Esophagus mucosa (tissue), 1 donor: ENCODE measurements around the gene DPY19L2. TPM values are rescaled to one million over a fixed set of nuclear protein-coding genes. Genes with fewer than 3 reads are reported as not detected.
"Not testable (repeated sequence)": the region's sequence is repeated elsewhere in the genome, so short reads cannot be mapped to it uniquely, and the experiment has no call there.

Experiments used
- ATAC-seq: fragments of 200-7000 bp; cut with Tn5 transposase; one replicate; pipeline ENCODE4 v1.9.1; 2020
- total RNA-seq: library from RNA; stranded (reverse); gene quantifications from one replicate; pipeline ENCODE4 v1.2.4, GENCODE V29; 2023
- donor health status: DM: yes; HTN: yes; CAD: no.

Gene DPY19L2
- total RNA-seq, 1 donor from 2014 or later = 0.80 TPM

DNA sequence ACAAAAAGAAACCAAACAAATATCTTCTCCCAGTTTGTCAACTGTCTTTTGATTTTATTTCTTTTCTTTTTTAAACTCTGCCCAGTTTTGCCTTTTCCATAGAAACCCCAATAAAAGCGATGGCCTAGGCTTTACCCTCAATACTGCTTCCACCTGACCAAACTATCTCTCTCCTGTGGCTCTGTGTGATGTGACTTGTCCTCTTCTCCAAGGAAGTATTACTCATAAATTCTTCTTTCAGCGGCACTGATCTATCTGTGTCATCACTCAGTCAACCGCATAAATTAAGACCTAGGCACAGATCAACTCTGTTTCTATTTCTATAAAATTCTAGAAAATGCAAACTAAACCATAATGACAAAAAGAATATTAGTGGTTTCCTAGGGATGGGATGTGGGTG is 9.8 kb downstream of the DPY19L2 start:
- not testable (repeated sequence) for ATAC-seq

DNA sequence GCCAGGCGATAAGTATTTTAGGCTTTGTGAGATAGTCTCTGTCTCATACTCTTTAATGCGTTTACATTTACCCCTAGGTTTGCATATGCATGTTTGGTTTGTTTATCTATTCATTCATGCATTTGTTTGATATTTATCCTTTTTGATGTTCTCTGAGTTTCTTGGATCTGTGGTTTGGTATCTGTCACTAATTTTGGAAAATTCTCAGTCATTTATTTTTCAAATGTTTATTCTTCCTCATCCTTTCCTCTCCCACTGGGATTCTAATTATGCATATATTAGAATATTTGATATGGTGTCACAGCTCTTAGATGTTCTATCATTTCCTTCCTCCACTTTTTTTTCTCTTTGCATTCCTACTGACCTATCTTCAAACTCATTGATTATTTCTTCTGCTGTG is 11.9 kb downstream of the DPY19L2 start:
- not testable (repeated sequence) for ATAC-seq

DNA sequence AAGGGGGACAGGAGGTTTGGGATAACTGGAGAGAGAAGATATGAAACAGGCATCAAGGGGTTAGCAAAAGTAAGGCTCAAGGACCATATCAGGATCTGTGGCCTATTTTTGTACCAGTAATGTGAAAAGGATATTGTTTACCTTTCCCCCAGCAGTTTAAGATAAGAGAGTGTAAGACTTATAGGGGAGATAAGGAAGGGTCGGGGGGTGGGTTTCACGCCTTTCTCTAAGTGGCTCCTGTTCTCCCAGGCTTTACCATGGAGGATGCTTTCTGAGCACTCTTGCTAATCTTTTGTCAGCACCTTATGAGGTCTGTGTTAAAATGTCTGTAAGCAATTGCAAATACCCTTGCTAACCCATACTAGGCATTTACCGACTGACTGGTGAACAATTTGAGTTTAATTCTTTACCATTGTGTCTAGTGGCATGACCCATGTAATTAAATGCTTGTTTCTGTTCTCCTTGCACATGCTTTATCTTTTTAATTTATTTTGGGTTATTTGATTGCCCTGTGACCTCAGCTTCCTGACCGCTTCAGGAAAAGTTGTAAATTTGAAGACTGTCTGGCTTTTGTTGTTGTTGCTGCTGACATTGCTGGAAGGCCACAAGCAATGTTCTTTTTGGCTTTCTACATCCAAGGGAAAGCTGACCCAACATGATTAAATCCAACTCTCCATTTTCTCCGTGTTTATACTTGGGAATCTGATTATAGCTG is 12.6 kb downstream of the DPY19L2 start:
- ATAC-seq = not testable (repeated sequence)

DNA sequence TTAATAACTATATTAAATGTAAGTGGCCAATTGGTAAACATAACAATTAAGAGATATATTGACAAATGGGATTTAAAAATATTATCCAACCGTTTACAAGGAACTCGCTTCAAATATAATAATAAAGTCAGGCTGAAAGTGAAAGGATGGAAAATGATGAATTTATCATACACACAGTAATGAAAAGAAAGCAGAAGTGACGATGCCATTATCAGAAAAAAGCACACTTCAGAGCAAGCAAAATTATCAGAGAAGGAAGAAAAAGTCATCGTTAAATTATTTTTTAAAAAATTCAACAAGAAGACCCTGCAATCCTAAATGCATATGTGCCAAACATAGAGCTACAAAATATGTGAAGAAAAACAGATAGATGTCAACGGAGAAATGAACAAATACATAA is 13.8 kb downstream of the DPY19L2 start:
- ATAC-seq = not testable (repeated sequence)

DNA sequence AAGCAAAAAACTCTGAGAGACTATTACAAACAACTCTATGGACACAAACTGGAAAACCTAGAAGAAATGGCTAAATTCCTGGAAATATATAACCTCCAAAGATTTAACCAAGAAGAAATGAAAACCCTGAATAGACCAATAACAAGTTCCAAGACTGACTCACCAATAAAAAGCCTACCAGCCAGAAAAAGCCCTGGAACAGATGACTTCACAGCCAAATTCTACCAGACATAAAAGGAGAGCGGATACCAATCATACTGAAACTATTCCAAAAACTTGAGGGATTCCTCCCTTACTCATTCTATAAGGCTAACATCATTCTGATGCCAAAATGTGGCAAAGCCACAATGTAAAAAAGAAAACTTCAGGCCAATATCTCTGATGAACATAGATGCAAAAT is 18.8 kb downstream of the DPY19L2 start:
- ATAC-seq = not testable (repeated sequence)

DNA sequence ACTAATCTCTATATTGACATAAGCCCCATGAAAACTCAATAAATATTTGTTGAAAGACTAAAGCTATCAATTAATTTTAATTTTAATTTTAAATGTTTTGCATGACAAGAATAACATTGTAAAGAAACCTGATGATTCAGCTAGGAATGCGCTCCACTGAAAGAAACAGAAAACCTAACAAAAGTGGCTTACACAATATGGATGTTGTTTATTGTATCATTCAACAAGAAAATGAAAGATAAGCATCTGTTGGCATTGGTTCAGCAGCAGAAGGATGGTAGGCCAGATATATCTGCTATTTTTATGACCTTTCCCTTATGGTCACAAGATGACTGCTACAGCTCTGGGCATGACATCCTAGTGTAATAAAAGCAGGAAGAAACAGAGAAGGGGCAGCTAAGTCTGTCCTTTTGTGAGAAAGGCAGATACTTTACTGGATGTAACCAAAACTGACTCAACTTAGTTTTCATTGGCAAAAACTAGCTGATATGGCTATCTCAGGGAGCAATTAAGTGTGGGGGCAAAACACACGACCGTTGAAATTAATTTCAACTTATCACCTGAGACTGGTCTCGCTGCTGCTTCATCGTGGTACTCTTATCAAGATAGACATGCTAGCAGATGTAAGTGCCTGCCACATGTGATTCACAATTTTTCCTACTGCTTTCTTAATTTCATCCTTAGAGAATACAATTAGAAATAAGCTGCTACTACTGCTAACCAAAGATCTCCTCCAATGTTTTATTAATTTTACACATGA is 24.7 kb downstream of the DPY19L2 start:
- ATAC-seq = not testable (repeated sequence)

DNA sequence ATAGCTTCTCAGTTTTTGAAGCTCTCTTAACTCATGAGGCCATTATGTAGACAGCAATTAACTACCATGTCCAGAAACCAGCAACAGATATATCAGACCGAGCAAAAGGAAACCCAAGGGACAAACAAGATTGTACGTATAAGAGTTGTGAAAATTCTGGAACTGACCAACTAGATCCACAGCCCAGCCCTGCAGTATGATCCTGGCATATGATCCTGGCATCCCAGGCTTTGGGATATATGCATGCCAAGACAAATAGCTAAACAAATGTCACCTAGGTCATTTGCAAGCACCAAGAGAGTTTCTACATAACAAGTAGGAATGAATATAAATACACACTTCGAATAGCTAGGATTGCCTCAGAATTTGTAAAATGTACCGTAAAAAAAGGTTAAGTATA is 44.0 kb downstream of the DPY19L2 start:
- not testable (repeated sequence) for ATAC-seq

DNA sequence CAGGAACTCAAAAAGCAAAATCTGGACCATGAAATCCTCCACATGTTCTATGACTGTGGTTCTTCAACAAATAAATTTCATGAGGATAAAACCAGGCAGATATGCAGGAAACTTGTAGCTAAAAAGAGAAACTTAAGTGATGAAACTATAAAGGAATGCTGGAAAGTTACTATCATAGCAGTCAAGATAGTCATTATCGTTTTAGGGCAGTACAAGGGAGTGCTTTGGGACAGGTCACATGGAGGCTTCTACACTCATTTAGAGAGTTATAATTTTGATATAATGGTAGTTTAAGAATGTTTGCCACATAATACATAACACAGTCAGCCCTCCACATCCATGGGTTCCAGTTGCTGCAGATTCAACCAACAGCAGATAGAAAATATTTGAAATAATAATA is 52.7 kb downstream of the DPY19L2 start:
- not testable (repeated sequence) for ATAC-seq

DNA sequence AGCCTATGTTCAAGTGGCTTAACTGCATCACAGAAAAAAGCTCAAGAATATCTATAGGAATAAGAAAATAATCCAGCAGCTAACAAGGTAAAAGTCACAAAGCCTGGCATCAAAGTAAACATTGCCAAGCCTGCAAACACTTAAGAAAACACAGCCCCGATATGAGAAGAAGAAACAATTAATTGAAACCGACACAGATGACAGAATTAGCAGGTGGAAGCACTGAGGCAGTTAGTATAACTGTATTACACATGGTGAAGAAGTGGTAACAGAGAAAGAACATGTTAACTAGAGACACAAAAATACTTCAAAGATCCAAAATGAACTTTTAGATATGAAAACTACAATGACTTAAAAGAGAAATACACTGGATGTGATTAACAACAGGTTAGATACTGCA is 57.0 kb downstream of the DPY19L2 start:
- ATAC-seq = not testable (repeated sequence)

DNA sequence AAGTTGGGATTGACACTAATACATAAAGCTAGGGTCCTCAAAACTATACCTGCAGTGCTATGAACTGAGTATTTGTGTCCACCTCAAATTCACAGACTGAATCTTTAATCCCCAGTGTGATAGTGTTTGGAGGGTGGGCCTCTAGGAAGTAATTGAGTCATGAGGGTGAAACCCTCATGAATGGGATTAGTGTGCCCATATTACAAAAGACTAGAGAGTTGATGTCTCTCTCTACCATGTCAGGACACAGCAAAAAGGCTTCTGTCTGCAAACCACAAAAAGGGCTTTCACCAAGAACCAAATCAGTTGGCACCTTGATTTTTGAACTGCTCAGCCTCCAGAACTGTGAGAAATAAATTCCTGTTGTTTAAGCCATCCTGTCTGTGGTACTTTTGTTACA is 59.0 kb downstream of the DPY19L2 start:
- not testable (repeated sequence) for ATAC-seq

DNA sequence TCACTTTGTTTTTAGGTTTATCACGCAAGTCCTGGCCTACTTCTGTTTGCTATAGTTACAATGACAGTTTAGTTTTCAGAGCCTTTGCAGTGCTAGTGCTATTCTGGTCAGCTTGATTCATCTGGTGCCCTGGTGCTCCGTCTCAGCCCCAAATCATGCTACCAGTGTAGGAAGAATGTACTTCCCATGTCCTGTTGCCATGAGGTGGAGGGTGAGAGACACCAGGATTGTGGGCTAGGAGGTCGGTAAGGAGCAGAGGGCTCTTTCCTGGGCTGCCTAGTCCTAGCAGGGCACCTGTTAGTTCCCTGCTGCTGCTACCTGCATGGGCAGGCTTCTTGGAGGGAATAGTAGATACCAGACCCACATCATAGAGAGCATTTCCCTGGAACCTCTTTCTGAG is 63.3 kb downstream of the DPY19L2 start:
- not testable (repeated sequence) for ATAC-seq

DNA sequence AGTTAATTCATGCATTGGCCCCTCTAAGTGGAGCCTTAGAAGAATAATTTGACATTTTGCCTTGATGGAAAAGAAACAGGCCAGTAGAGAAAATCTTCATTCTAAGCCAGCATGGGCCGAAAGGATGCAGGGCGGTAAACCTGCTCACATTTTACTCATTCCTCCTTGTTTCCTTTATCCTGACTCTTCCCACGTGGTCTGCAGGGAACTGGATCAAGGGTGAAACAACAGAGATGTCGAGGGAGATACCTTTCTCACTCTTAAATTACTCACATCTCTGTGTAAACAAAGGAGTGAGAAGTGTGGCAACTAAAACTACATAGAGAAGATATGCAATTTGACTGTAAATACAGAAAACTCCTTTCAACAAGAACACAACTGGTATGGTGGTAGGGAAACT is 73.5 kb downstream of the DPY19L2 start:
- not testable (repeated sequence) for ATAC-seq

DNA sequence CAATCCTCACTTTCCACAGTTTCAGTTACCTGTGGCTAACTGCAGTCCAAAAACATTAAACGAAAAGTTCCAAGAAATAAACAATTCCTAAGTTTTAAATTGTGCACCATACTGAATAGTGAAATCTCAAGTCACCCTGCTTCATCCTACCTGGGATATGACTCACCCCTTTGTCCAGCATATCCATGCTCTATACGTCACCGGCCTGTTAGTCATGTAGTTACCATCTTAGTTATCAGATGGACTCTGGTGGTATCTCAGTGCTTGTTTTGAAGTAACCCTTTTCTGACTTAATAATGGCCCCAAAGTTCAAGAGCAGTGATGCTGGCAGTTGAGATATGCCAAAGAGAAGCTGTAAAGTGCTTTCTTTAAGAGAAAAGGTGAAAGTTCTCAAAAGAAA is 83.9 kb downstream of the DPY19L2 start:
- not testable (repeated sequence) for ATAC-seq

DNA sequence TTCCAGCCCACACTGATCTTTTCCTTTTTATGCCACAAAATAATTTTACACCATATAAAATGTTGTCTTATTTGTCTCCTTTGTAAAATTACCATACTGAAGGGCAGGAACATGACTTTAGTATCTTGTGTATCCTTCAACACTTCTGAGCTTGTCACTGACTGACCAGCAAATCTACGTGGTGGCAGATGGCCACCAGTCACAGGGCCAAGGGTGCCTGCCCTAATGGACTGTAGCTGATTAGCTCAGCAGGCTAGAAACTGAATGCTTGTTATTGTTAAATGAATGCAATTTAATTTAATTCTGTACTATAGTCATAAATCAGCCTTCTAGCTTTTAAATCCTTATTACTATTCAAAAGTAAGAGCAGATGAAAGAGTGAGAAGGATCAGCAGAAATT is 85.0 kb downstream of the DPY19L2 start:
- not testable (repeated sequence) for ATAC-seq

DNA sequence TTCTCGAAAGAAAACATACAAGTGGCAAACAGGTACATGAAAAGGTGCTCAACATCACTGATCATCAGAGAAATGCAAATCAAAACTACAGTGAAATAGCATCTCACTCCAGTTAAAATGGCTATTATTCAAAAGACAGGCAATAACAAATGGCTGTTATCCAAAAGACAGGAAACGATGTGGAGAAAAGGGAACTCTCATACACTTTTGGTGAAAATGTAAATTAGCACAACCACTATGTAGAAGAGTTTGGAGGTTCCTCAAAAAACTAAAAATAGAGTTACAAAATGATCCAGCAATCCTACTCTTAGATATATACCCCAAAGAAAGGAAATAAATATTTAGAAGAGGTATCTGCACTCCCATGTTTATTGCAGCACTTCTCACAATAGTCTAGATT is 90.7 kb downstream of the DPY19L2 start:
- ATAC-seq = not testable (repeated sequence)

DNA sequence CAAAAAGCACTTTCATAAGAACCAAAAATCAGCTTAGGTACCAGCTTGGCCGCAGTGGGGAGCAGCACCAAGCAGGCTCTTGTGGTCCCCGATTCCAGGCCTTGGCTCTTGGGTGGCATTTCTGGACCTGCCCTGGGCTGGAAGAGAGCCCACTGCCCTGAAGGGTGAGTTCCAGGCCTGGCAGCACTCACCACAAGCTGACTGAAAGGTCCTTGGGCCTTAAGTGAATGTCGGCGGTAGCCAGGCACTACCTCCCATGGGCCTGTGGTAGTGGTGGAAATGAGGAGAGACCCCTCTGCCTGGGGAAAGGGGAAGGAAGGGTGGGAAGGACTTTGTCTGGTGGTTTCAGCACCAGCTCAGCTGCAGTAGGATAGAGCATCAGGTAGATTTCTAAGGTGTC is 96.3 kb downstream of the DPY19L2 start:
- not testable (repeated sequence) for ATAC-seq

DNA sequence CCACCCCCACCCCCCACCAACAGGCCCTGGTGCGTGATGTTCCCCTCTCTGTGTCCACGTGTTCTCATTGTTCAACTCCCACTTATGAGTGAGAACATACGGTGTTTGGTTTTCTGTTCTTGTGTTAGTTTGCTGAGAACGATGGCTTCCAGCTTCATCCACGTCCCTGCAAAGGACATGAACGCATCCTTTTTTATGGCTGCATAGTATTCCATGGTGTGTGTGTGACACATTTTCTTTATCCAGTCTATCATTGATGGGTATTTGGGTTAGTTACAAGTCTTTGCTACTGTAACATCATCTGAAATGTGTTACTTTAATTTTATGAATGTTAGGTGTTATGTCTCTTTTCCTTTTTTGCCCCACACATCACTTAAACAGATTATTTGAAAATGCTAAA is 109.8 kb downstream of the DPY19L2 start:
- not testable (repeated sequence) for ATAC-seq

DNA sequence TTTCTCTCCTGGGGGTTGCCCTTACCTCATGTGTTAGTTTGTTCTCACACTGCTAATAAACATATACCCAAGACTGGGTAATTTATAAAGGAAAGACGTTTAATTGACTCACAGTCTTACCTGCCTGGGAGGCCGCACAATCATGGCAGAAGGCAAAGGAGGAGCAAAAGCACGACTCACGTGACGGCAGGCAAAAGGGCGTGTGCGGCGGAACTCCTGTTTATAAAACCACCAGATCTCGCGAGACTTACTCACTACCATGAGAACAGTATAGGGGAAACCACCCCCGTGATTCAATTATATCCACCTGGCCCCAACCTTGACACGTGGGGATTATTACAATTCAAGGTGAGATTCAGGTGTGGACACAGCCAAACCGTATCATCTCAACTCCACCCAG is 116.9 kb downstream of the DPY19L2 start:
- ATAC-seq = not testable (repeated sequence)

DNA sequence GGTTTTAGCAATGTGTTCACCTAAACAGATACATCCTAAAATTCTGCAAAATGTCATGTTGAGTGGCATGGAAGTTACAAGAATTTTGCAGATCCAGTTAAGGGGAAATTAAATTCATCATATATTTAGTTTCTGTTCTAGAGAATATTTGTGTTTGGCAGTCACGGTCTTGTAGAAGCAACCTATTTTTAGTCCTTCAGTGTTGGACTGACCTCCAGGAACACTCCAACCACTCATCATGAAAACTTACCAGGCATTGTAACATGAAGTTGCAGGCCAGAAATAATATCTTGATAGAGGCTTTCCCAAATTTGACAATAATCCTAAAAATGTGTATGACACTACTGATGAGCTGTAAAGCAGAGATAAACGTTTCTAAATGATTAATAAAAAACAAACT is 119.3 kb downstream of the DPY19L2 start:
- not testable (repeated sequence) for ATAC-seq

DNA sequence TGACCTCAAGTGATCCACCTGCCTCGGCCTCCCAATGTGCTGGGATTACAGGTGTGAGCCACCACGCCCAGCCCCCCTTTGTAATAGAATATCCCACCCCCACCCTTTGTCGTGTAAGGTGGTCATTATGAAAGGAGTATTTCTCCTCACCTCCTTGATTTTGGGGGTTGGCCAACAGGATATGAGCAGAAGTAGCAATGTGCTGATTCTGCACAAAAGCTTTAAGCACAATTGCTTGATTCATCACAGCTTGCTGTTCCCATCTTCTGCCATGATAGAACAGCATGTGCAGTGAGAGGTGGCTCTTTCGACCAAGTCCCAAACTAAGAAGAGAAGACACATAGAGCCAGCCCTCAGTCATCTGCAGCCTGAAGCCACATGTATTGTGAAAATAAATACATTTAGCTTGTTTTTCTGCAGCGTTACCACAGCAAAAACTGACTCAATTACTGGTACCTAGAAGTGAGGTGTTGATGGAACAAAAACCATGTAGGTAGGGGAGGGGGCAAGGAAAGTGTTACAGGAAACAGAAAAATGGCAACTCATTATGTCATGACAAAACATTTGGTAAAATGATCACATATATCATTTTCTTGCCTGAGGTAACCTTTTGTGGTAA is 122.9 kb downstream of the DPY19L2 start:
- ATAC-seq = not testable (repeated sequence)

DNA sequence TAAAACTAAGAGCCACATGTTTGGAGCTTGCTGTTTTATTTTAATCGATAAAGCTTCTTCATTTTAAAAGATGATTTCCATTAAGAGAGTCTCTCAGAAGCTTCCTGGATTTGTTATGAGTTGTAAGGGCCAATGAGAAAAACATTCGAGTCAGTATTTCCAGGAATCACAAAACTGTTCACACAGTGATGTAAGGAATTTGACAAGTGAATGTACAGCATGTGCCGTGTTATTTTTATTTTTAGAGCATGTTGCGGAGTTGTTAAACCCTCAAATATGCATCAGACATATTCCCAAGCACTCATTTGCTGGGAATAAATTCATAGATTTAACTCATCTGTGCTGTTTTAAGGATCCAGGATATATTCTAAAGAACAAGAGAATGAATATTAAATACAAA is 129.6 kb downstream of the DPY19L2 start:
- ATAC-seq = not testable (repeated sequence)

DNA sequence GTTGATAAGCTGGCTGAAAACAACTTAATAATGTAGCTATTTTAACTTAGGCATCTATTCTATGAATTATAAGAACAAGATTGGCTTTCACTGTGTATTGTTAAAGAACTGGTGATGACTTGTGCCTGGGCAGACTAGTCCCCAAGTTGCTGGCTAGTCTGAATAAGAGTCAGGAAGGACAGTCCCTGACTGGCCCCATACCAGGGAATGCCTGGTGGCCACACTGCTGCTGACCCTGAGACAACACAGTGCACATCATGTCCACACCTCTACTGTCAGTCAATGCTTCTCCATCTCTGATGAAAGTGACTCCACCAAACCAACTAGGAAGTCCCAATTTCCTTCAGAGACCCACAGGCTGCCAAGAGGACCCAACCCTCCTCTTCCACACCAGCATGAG is 130.5 kb downstream of the DPY19L2 start:
- ATAC-seq = not testable (repeated sequence)

DNA sequence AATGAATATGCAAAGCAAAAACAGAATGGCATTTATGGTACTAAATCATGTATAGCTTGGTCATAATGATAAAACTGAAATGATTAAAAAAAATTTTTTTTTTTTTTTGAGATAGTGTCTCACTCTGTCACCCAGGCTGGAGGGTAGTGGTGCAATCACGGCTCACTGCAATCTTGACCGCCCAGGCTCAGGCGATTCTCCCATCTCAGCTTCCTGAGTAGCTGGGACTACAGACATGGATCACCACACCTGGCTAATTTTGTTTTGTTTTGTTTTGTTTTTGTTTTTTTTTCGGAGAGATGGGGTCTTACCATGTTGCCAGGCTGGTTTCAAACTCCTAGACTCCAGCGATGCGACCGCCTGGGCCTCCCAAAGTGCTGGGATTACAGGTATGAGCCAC is 138.7 kb downstream of the DPY19L2 start:
- not testable (repeated sequence) for ATAC-seq

DNA sequence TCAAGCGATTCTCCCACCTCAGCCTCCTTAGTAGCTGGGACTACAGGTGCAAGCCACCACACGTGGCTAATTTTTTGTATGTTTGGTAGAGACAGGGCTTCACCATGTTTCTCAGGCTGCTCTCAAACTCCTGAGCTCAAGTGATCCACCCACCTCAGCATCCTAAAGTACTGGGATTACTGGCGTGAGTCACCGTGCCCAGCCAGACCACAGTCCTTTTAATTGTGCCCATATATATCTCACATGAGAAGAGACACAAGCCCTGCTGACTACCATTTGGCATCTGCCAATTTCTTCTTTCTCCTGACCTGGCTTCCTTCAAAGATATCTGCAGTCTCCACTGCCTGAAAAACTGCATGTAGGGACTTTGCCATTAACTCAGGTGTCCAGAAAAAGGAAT is 142.5 kb downstream of the DPY19L2 start:
- no peak for ATAC-seq
